PC-3 (cell line): ENCODE measurements around the gene WASHC2A.
"Not testable (repeated sequence)": the region's sequence is repeated elsewhere in the genome, so short reads cannot be mapped to it uniquely, and the experiment has no call there.

Source experiments
- CTCF ChIP-seq: fragments of 300-600 bp; sonication (generic); conservative IDR thresholded peaks from 2 replicates; pipeline ENCODE4 v1.5.1; 2017; ENCODE audit warnings: antibody characterized with exemption, low read depth, mild to moderate bottlenecking, low read length
- EZH2 ChIP-seq: fragments of 300-600 bp; sonication (generic); IDR thresholded peaks from one replicate; pipeline ENCODE4 v1.6.1; 2017; ENCODE audit warnings: antibody characterized with exemption, mild to moderate bottlenecking, low read length; ENCODE audit not compliant: unreplicated experiment

- TF ChIP-seq CTCF, EZH2: not testable (repeated sequence)
Measured at GRCh38 chr10:50169506-50169905, 101.8 kb downstream of the WASHC2A start.
